T-helper 1 cell treated with Interleukin-12 subunit alpha and Interleukin-12 subunit beta and Interleukin-4 antibody, amounts not matched to agents 30 ng/mL and 1 ng/mL, for 36 hours (primary cell): ENCODE data around the gene C6orf52. TPM values are rescaled to one million over a fixed set of nuclear protein-coding genes. Genes with fewer than 3 reads are reported as not detected.
"Not testable (repeated sequence)": the region's sequence is repeated elsewhere in the genome, so short reads cannot be mapped to it uniquely, and the experiment has no call there.

Experiments
- intact Hi-C: fragments of 100-400 bp; cut with micrococcal nuclease; formaldehyde crosslinking; loops from one replicate; pipeline ENCODE4 v1.15.1; 2024
- total RNA-seq: library from RNA; stranded (reverse); gene quantifications from 2 replicates; pipeline ENCODE4 v1.2.3, GENCODE V29; 2022

C6orf52 gene
- total RNA-seq: 1.5 and 2.0 TPM in 2 replicates

- intact Hi-C loops: loop anchor here (1.0 to 2.0 kb wide), 15 partner anchors 12 to 1317 kb away; partner anchors contain the start of genes MAK, SMIM13, TMEM14B and TMEM14C
These were observed at the start of gene C6orf52, which contains the start of gene PAK1IP1 for GRCh38 chr6:10694302-10695085. C6orf52 (minus strand) TSS chr6:10694616; CDS start chr6:10687550, 7,066 bp downstream. PAK1IP1 (plus strand) TSS chr6:10694972; CDS start chr6:10694986, 14 bp downstream.

GRCh38 chr6:10743515-10743914, 49.1 kb upstream of the C6orf52 start:
- intact Hi-C loops: no loop called here

- intact Hi-C loops: no loop called here
These were observed 47.8 kb upstream of the C6orf52 start for GRCh38 chr6:10742251-10742650.

GRCh38 chr6:10741643-10742042, 47.2 kb upstream of the C6orf52 start:
- intact Hi-C loops: not testable (repeated sequence)

- intact Hi-C loops: no loop called here
These were observed 45.6 kb upstream of the C6orf52 start for GRCh38 chr6:10740061-10740460.

GRCh38 chr6:10736731-10737130, 42.3 kb upstream of the C6orf52 start:
- intact Hi-C loops: no loop called here

- intact Hi-C loops: no loop called here
These were observed 39.4 kb upstream of the C6orf52 start for GRCh38 chr6:10733863-10734262.

GRCh38 chr6:10733151-10733715, 38.8 kb upstream of the C6orf52 start:
- intact Hi-C loops: no loop called here

- intact Hi-C loops: no loop called here
These were observed 35.8 kb upstream of the C6orf52 start for GRCh38 chr6:10730254-10730653.

GRCh38 chr6:10725716-10726115, 31.3 kb upstream of the C6orf52 start:
- intact Hi-C loops: no loop called here

GRCh38 chr6:10725044-10725443, 30.6 kb upstream of the C6orf52 start:
- intact Hi-C loops: no loop called here

GRCh38 chr6:10723567-10723881, 29.1 kb upstream of the C6orf52 start:
- intact Hi-C loops: loop anchor here (1.0 to 5.0 kb wide), 10 partner anchors 15 to 311 kb away; partner anchors contain the start of genes MAK and TMEM14B

GRCh38 chr6:10722820-10723566, 28.6 kb upstream of the C6orf52 start, which contains the start of gene TMEM14C:
TMEM14C (plus strand) TSS chr6:10723070; CDS start chr6:10724614, 1,544 bp downstream.
- intact Hi-C loops: loop anchor here (1.0 to 5.0 kb wide), 10 partner anchors 14 to 311 kb away; partner anchors contain the start of genes MAK and TMEM14B

- intact Hi-C loops: loop anchor here (2.0 to 5.0 kb wide), 3 partner anchors 14 to 310 kb away; no protein-coding TSS in a partner anchor
These were observed 28.1 kb upstream of the C6orf52 start for GRCh38 chr6:10722570-10722819.

- intact Hi-C loops: loop anchor here (1.0 to 5.0 kb wide), 4 partner anchors 13 to 371 kb away; partner anchors contain the start of gene SMIM13
These were observed 27.6 kb upstream of the C6orf52 start for GRCh38 chr6:10721850-10722569.

- intact Hi-C loops: loop anchor here (1.0 to 5.0 kb wide), 2 partner anchors 309 to 372 kb away; partner anchors contain the start of gene SMIM13
These were observed 26.8 kb upstream of the C6orf52 start for GRCh38 chr6:10720960-10721849.

- intact Hi-C loops: loop anchor here (5.0 kb wide), 1 partner anchor 308 kb away; no protein-coding TSS in a partner anchor
These were observed 26.0 kb upstream of the C6orf52 start for GRCh38 chr6:10720265-10720959.

- intact Hi-C loops: loop anchor here (1.0 to 5.0 kb wide), 2 partner anchors 26 to 308 kb away; partner anchors contain the start of genes C6orf52 and PAK1IP1
These were observed 25.5 kb upstream of the C6orf52 start for GRCh38 chr6:10719964-10720264.

- intact Hi-C loops: loop anchor here (1.0 kb wide), 1 partner anchor 25 kb away; the partner anchor contains the start of genes C6orf52 and PAK1IP1
These were observed 25.0 kb upstream of the C6orf52 start for GRCh38 chr6:10719296-10719963.
